ENCODE results near the gene JMY.

Gene JMY

DNA sequence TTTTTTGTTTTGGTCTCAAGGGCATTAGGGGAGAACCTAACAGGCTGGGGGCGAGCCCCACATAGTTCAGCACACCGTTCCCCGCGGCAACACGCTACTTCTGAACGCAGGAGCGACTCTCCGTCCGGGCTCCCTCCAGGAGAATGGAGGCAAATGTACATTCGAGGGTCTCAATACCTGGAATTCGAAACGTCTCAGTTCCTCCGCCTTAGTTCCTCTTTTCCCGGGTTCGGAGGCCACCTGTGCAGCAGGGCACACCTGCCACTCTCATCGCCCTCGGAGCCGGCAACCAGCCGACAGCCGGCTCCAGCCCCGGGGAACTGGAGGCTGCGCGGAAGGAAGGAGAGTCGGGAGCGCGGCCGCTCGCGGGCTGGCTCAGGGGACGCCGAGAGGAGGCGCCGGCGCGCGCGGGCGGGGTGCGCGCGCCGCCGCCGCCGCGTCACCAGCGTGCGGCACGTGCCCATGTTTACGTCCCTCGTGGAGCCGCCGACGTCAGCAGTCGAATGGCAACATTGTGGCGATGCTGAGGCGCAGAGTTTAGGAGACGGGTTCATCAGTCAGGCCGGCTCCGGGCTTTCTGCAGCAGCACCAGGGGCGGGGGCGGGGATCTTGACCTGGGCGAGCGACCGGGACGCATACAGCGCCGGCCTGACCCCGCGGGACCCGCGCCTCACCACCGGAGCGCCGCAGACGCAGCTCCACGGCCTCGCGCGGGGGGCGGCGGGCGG, at the start of gene JMY:
Gene JMY (plus strand): TSS at position 498 of the 728 bp plus-strand sequence. CDS start 520 bp downstream, outside the sequence.
- DNase-seq (ENCODE audit: low read depth): peak; percentile 69

- no peak for DNase-seq (ENCODE audit: low read depth)
Observed at GRCh38 chr5:79186455-79186854, 49.5 kb upstream of the JMY start.

- DNase-seq (ENCODE audit: low read depth): no peak
Observed at GRCh38 chr5:79189439-79190234, 46.3 kb upstream of the JMY start.

- DNase-seq (ENCODE audit: low read depth): no peak
Observed at GRCh38 chr5:79190235-79190529, 45.7 kb upstream of the JMY start.

GRCh38 chr5:79191457-79191856, 44.5 kb upstream of the JMY start:
- DNase-seq (ENCODE audit: low read depth): no peak

GRCh38 chr5:79193643-79194042, 42.3 kb upstream of the JMY start:
- no peak for DNase-seq (ENCODE audit: low read depth)

- peak; percentile 20 for DNase-seq (ENCODE audit: low read depth)
Observed at GRCh38 chr5:79200573-79201183, 35.3 kb upstream of the JMY start.

DNA sequence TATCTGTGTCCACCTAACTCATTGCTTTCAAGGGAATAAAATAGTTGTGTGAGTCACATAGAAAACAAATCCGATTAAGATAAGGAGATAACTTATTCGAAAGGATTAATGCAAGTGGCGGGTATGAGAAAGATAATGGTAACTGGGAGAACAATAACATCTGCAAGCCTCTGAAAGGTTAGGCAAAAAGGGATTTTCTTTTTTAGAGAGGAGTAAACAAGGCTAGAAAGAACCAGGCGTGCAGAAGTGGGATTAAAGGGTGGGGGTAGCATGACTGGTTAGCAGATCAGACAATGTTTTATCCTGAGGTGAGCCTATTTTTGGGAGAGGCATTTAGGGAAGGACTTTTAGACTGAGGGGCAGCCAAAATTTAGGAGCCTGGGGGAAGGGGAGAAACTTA, 34.7 kb upstream of the JMY start:
- no peak for DNase-seq (ENCODE audit: low read depth)

DNA sequence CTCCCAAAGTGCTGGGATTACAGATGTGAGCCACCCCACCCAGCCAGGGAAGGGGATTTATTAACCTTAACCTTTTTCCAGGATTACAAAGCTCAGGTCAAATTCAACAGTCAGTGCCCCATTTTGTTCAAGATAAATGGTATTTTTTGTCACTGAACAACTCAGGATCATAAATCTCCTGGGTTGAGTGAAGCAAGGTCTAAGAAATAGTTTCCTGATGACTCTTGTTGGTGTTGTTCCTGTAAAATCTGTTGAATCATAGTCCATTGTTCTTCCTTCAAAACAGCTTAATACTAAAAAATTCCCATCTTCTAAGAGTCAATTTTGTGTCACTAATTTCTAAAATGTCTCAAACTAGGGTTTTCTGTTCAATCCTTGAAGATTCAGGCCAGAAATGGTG, 33.9 kb upstream of the JMY start:
- DNase-seq (ENCODE audit: low read depth): peak; percentile 55

- no peak for DNase-seq (ENCODE audit: low read depth)
Observed at GRCh38 chr5:79205965-79206364, 30.0 kb upstream of the JMY start.

DNA sequence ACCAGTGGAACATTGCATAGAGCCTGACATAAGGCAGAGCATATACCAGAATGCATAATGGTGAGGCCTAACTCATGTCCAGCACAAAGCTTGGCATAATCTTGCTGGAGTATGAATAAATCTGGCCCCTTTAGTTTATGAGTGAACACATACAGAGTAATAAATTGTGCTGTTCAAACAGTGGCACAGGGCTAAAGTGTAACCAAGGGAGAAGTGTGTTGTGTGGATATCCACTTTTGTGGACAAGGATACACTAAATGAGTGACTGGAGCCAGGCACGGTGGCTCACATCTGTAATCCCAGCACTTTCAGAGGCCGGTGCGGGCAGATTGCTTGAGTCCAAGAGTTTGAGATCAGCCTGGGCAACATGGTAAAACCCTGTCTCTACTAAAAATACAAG, 29.4 kb upstream of the JMY start:
- no peak for DNase-seq (ENCODE audit: low read depth)

- DNase-seq (ENCODE audit: low read depth): no peak
Observed at GRCh38 chr5:79209505-79209904, 26.4 kb upstream of the JMY start.

GRCh38 chr5:79224286-79224984, 11.5 kb upstream of the JMY start:
- DNase-seq (ENCODE audit: low read depth): no peak

- no peak for DNase-seq (ENCODE audit: low read depth)
Observed at GRCh38 chr5:79225026-79225425, 10.9 kb upstream of the JMY start.

- no peak for DNase-seq (ENCODE audit: low read depth)
Observed at GRCh38 chr5:79225441-79225840, 10.5 kb upstream of the JMY start.

- DNase-seq (ENCODE audit: low read depth): no peak
Observed at GRCh38 chr5:79227484-79228025, 8.4 kb upstream of the JMY start.

GRCh38 chr5:79229357-79230174, 6.4 kb upstream of the JMY start:
- no peak for DNase-seq (ENCODE audit: low read depth)

GRCh38 chr5:79235261-79235633, 684 bp upstream of the JMY start:
- DNase-seq (ENCODE audit: low read depth): no peak

GRCh38 chr5:79236362-79236969, 535 bp downstream of the JMY start:
- DNase-seq (ENCODE audit: low read depth): no peak

- DNase-seq (ENCODE audit: low read depth): no peak
Observed at GRCh38 chr5:79236970-79237739, 1.2 kb downstream of the JMY start.
